ENCODE results near the gene ZNF423. TPM values are rescaled to one million over a fixed set of nuclear protein-coding genes. Genes with fewer than 3 reads are reported as not detected.

Gene ZNF423
- total and polyA plus RNA-seq, 9 of the 15 experiments (the other 6 are each of a cell fraction or from before 2014, with no cell fraction given): not detected

DNA sequence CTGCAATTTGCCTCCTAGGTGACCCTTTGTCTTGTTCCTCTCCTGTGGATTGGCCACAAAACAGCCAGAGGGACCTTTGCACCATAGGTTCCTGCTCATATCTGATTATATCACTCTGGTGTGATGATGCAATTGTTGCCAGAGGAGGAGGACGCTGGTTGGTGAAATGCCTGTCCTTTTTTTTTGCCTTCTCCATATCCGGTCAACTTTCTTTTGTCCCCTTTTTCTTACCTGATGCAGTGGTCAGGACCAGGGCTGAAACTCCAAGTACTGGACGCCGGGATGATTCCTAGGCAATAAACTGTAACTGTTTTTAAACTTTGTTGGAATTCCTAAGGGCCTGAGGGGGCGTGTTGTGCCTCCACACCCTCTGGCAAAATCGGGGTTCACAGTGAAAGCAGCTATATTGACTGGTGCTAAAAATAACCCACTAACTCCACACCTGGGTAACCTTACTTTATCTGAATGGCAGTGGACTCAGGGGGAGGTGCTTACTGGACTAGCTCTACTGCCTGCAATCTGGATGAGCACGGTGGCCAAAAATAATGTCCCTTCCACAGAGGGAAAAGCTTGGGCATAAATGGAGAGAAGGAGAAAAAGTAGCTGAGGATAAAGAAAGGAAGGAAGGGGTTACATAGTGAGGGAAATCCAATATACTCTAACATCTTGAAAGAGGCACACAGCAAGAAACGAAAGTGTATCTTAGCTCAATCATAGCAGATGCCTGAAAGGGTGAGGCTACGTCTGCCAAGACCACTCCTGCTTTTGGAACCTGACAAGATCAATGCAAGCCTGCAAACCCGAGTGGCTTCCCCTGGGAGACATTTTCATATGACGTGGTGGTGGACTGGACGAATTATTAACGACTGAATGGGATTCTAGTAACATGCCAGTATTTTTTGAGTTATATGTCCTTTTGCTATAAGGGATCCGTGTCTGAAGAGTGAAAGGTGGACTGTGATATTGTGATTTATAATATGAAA is 28.4 kb upstream of the ZNF423 start:
- Histone ChIP-seq H3K36me3 (ENCODE audit: control insufficient read depth, insufficient read depth, low read length) (no peaks in the 10 kb centered on the region), H3K4me2 (ENCODE audit: insufficient read depth, low read length) (peak overlapping the region; percentile 47), H3K79me2 (ENCODE audit: control insufficient read depth, insufficient read depth, low read length) (no peaks in the 10 kb centered on the region), H3K9ac (ENCODE audit: insufficient read depth in 1 of 2, low read depth in 2 of 2, low read length in 2 of 2) (no peak overlapping the region; a peak in 1 of 4 replicates), H3K27ac (ENCODE audit: extremely low read depth, low read depth, low read length) (no peak overlapping the region), H3K4me3 (no peak overlapping the region), H2AFZ (ENCODE audit: low read depth, low read length) (peak overlapping the region; percentile 22; the same call in 1 of the 2 replicates), H3K9me3 (replicated peaks; ENCODE audit: control insufficient read depth, insufficient read depth, low read depth, low read length) (no peaks in the 10 kb centered on the region), H3K27me3 (ENCODE audit: control insufficient read depth in 2 of 2, insufficient read depth in 2 of 2, low read length in 2 of 2) (peaks cover 0 to 35% of the 10 kb centered on the region in 2 experiments; a peak in 3 of 5 replicates), H3K9me1 (ENCODE audit: control insufficient read depth, insufficient read depth, low read length) (no peaks in the 10 kb centered on the region), H3K4me1 (replicated peaks in 1 of 2; ENCODE audit: control insufficient read depth in 2 of 2, insufficient read depth in 2 of 2, low read length in 2 of 2) (peaks cover 4 to 14% of the 10 kb centered on the region in 2 experiments; a peak in 4 of 5 replicates), H4K20me1 (replicated peaks; ENCODE audit: control insufficient read depth, insufficient read depth, low read length) (no peaks in the 10 kb centered on the region)
- ChIA-PET POLR2A (interaction anchor here (0.9 to 1.3 kb wide), 2 partner anchors 11 to 16 kb away, joined by 4 to 6 read pairs; no protein-coding TSS in a partner anchor), CTCF (ENCODE audit: low intra/inter-chr PET ratio) (no interaction called here)
- in situ Hi-C loops (cut with MboI): no loop called here
- 21% methylated on average over 13 of the region's 14 CpGs for WGBS (ENCODE audit: insufficient coverage, low coverage, missing lambda C conversion rate)
- FAIRE-seq: no peak
- BruUV-seq (replicated peaks): no TSS peak
- ATAC-seq: peak; percentile 83
- DNase-seq (ENCODE audit: extremely low read depth in 1 of 4, low spot score in 3 of 4): peak in 2 of 4 experiments; percentile 18 to 34
- intact Hi-C loops (cut with micrococcal nuclease): no loop called here
- TF ChIP-seq IRF9 (tag; IDR thresholded peaks at IDR 0.05) (peak; percentile 83), NR2C1 (IDR thresholded peaks at IDR 0.05) (peak; percentile 32; the same call in 1 of the 2 replicates), NR2C1 (tag; IDR thresholded peaks at IDR 0.05) (0 out of 2 replicates have a peak, but pooled peaks have one; percentile 45), JUND (IDR thresholded peaks at IDR 0.05; ENCODE audit: borderline replicate concordance, low read depth, low read length) (peak; percentile 88), JUND (tag; IDR thresholded peaks at IDR 0.05; ENCODE audit: borderline replicate concordance, low read depth, low read length) (peak; percentile 69; the same call in 2 of the 3 replicates), HBP1 (CRISPR knock-in tag; IDR thresholded peaks at IDR 0.05) (no peak), ZNF584 (CRISPR knock-in tag; IDR thresholded peaks at IDR 0.05; ENCODE audit: low read depth) (0 out of 2 replicates have a peak, but pooled peaks have one; percentile 50), ZNF175 (CRISPR knock-in tag; IDR thresholded peaks at IDR 0.05; ENCODE audit: low read depth) (0 out of 2 replicates have a peak, but pooled peaks have one; percentile 47), CTBP1 (IDR thresholded peaks at IDR 0.05; ENCODE audit: borderline replicate concordance) (peak; percentile 50; the same call in 1 of the 2 replicates), ZNF12 (CRISPR knock-in tag; IDR thresholded peaks at IDR 0.05) (no peak), ELF2 (CRISPR knock-in tag; IDR thresholded peaks at IDR 0.05) (no peak)
- TF ChIP-seq, protein P1, sequence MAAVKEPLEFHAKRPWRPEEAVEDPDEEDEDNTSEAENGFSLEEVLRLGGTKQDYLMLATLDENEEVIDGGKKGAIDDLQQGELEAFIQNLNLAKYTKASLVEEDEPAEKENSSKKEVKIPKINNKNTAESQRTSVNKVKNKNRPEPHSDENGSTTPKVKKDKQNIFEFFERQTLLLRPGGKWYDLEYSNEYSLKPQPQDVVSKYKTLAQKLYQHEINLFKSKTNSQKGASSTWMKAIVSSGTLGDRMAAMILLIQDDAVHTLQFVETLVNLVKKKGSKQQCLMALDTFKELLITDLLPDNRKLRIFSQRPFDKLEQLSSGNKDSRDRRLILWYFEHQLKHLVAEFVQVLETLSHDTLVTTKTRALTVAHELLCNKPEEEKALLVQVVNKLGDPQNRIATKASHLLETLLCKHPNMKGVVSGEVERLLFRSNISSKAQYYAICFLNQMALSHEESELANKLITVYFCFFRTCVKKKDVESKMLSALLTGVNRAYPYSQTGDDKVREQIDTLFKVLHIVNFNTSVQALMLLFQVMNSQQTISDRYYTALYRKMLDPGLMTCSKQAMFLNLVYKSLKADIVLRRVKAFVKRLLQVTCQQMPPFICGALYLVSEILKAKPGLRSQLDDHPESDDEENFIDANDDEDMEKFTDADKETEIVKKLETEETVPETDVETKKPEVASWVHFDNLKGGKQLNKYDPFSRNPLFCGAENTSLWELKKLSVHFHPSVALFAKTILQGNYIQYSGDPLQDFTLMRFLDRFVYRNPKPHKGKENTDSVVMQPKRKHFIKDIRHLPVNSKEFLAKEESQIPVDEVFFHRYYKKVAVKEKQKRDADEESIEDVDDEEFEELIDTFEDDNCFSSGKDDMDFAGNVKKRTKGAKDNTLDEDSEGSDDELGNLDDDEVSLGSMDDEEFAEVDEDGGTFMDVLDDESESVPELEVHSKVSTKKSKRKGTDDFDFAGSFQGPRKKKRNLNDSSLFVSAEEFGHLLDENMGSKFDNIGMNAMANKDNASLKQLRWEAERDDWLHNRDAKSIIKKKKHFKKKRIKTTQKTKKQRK (IDR thresholded peaks at IDR 0.05; ENCODE audit: borderline replicate concordance, low read depth, low read length): no peak
- TF ChIP-seq, protein P2, sequence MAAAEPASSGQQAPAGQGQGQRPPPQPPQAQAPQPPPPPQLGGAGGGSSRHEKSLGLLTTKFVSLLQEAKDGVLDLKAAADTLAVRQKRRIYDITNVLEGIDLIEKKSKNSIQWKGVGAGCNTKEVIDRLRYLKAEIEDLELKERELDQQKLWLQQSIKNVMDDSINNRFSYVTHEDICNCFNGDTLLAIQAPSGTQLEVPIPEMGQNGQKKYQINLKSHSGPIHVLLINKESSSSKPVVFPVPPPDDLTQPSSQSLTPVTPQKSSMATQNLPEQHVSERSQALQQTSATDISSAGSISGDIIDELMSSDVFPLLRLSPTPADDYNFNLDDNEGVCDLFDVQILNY (CRISPR knock-in tag; IDR thresholded peaks at IDR 0.05): no peak
